K562 (cell line): ENCODE results near the gene CEP162. TPM values are rescaled to one million over a fixed set of nuclear protein-coding genes. Genes with fewer than 3 reads are reported as not detected.

Experiments
- ATAC-seq: fragments of 200-7000 bp; cut with Tn5 transposase; 3 replicates; pipeline ENCODE4 v1.9.1; 2020; ENCODE audit warnings: moderate library complexity
- Bru-seq: library from RNA; stranded (reverse); fragments of 400-500 nt; gene quantifications from one replicate; lab custom pipeline; 2021; lab: Mats Ljungman, UMichigan
- BruChase-seq, 2 experiments: library from RNA; stranded (reverse); fragments of 400-500 nt; gene quantifications; one replicate each; lab custom pipeline; 2021; lab: Mats Ljungman, UMichigan
- BruUV-seq: library from RNA; stranded (reverse); fragments of 400-500 nt; replicated peaks from 2 replicates; lab custom pipeline; 2021; lab: Mats Ljungman, UMichigan
- CTCF ChIA-PET: fragments of 300-600 bp; formaldehyde crosslinking; extraction: SDS; loops from one replicate; lab custom pipeline; 2021; ENCODE audit warnings: low intra/inter-chr PET ratio; lab: Yijun Ruan, JAX
- POLR2A ChIA-PET: fragments of 300-600, 350-650 bp; sonication (Branson Sonifier 250); formaldehyde crosslinking; extraction: SDS; loops from one replicate; lab custom pipeline; 2021; ENCODE audit warnings: antibody characterized with exemption, inconsistent platforms; lab: Yijun Ruan, JAX
- DNase-seq, 4 experiments: peaks; one replicate each; pipeline versions ENCODE4 v3.0.0 to v3.0.0-alpha.2; 2011 to 2018; ENCODE audit warnings: low spot score in 3 of 4, mixed read lengths in 3 of 4; ENCODE audit errors: extremely low read depth in 1 of 4
- FAIRE-seq: peaks from 2 replicates; lab custom pipeline; 2011; peaks lifted over from hg19 to GRCh38; lab: Jason Lieb, UNC
- H2AFZ ChIP-seq: 2 replicates; pipeline ENCODE4 v1.6.0; 2011; ENCODE audit warnings: low read depth, low read length, control low read depth, inconsistent platforms
- H3K27ac ChIP-seq: fragments of 200-600 bp; 3 replicates; pipeline ENCODE4 v1.8.0; 2011; ENCODE audit warnings: low read depth, mild to moderate bottlenecking, control low read depth, inconsistent platforms, low read length, moderate library complexity, mixed read lengths; ENCODE audit errors: extremely low read depth
- H3K27me3 ChIP-seq, 2 experiments: fragments of 300-600 bp in 1 of 2; 2 replicates in 1 of 2; 3 replicates in 1 of 2; pipeline versions ENCODE4 v1.6.0 to v1.8.0; 2011; ENCODE audit warnings: inconsistent platforms in 2 of 2, low read length in 2 of 2, mild to moderate bottlenecking in 1 of 2, mixed read lengths in 1 of 2, moderate library complexity in 1 of 2; ENCODE audit not compliant: control insufficient read depth in 2 of 2, insufficient read depth in 2 of 2
- H3K36me3 ChIP-seq: fragments of 300-600 bp; 3 replicates; pipeline ENCODE4 v1.8.0; 2011; ENCODE audit warnings: mild to moderate bottlenecking, low read length, inconsistent platforms; ENCODE audit not compliant: control insufficient read depth, insufficient read depth
- H3K4me1 ChIP-seq, 2 experiments: fragments of 200-600 bp in 1 of 2; replicated peaks in 1 of 2; 2 replicates in 1 of 2; 3 replicates in 1 of 2; pipeline versions ENCODE4 v1.5.1 to v1.8.0; 2011; ENCODE audit warnings: inconsistent platforms in 2 of 2, low read length in 2 of 2, mild to moderate bottlenecking in 1 of 2, mixed read lengths in 1 of 2, moderate library complexity in 1 of 2; ENCODE audit not compliant: control insufficient read depth in 2 of 2, insufficient read depth in 2 of 2
- H3K4me2 ChIP-seq: 2 replicates; pipeline ENCODE4 v1.6.1; 2011; ENCODE audit warnings: low read length, control low read depth, inconsistent platforms, mixed read lengths; ENCODE audit not compliant: insufficient read depth
- H3K4me3 ChIP-seq: fragments of 200-600 bp; sonication (generic), shearing (Covaris generic); 2 replicates; pipeline ENCODE4 v1.5.1; 2016; ENCODE audit warnings: control low read depth, inconsistent platforms
- H3K79me2 ChIP-seq: fragments of 200-600 bp; 3 replicates; pipeline ENCODE4 v1.8.0; 2011; ENCODE audit warnings: low read length, inconsistent platforms; ENCODE audit not compliant: control insufficient read depth, insufficient read depth
- H3K9ac ChIP-seq, 2 experiments: 2 replicates each; pipeline versions ENCODE4 v1.6.0 to v1.6.1; 2011; ENCODE audit warnings: low read depth in 2 of 2, low read length in 2 of 2, control low read depth in 1 of 2, inconsistent platforms in 1 of 2, mild to moderate bottlenecking in 1 of 2, mixed read lengths in 1 of 2; ENCODE audit not compliant: insufficient read depth in 1 of 2
- H3K9me1 ChIP-seq: one replicate; pipeline ENCODE4 v1.6.0; 2011; ENCODE audit warnings: inconsistent platforms, mild to moderate bottlenecking, low read length, moderate library complexity; ENCODE audit not compliant: control insufficient read depth, insufficient read depth
- H3K9me3 ChIP-seq: replicated peaks from 2 replicates; pipeline ENCODE4 v1.5.1; 2011; ENCODE audit warnings: low read depth, low read length, inconsistent platforms; ENCODE audit not compliant: control insufficient read depth, insufficient read depth
- H4K20me1 ChIP-seq: replicated peaks from 2 replicates; pipeline ENCODE4 v1.6.1; 2011; ENCODE audit warnings: low read length, inconsistent platforms, mixed read lengths; ENCODE audit not compliant: control insufficient read depth, insufficient read depth
- ARID3B ChIP-seq: fragments of 250-450 bp; sonication (Bioruptor Pico); IDR thresholded peaks from 2 replicates; pipeline ENCODE4 v1.4.0; 2020; ENCODE audit warnings: borderline replicate concordance
- C11orf30 ChIP-seq: fragments of 450-650 bp; IDR thresholded peaks from 2 replicates; pipeline ENCODE4 v1.6.1; 2016; ENCODE audit warnings: low read depth, mild to moderate bottlenecking
- GABPB1 ChIP-seq: sonication (generic); formaldehyde crosslinking; IDR thresholded peaks from 2 replicates; pipeline ENCODE4 v1.8.0; 2022; ENCODE audit warnings: mild to moderate bottlenecking, missing genetic modification reagents
- MAFK ChIP-seq: IDR thresholded peaks from 2 replicates; pipeline ENCODE4 v1.6.1; 2011; ENCODE audit warnings: low read length, improper control_type of control experiment
- NR2C1 ChIP-seq, 2 experiments: fragments of 450-650 bp; IDR thresholded peaks; 2 replicates each; pipeline ENCODE4 v1.6.1; 2017; ENCODE audit warnings: mild to moderate bottlenecking in 2 of 2, antibody characterized with exemption in 1 of 2, inconsistent platforms in 1 of 2, missing compliant biosample characterization in 1 of 2, missing genetic modification characterization in 1 of 2
- SMAD4 ChIP-seq: fragments of 250-450 bp; sonication (Bioruptor Pico); conservative IDR thresholded peaks from 2 replicates; pipeline ENCODE4 v1.8.0; 2021; ENCODE audit warnings: inconsistent platforms, mild to moderate bottlenecking, moderate library complexity
- TCF7 ChIP-seq: sonication (generic); IDR thresholded peaks from 2 replicates; pipeline ENCODE4 v1.6.1; 2016; ENCODE audit warnings: antibody characterized with exemption, borderline replicate concordance
- TEAD2 ChIP-seq: fragments of 450-650 bp; IDR thresholded peaks from 2 replicates; pipeline ENCODE4 v1.6.1; 2016; ENCODE audit warnings: missing genetic modification characterization, control low read depth, missing compliant biosample characterization
- ZBTB7A ChIP-seq: IDR thresholded peaks from 2 replicates; pipeline ENCODE4 v1.6.1; 2011; ENCODE audit warnings: low read depth, mild to moderate bottlenecking, low read length, moderate library complexity, borderline replicate concordance; ENCODE audit not compliant: control insufficient read depth
- WGBS: fragments of 100-300 bp; shearing (Covaris generic); methylation state at CpG from one replicate; pipeline ENCODE4 v1.1.6; 2016; ENCODE audit warnings: low coverage, mixed read lengths; ENCODE audit not compliant: insufficient coverage; ENCODE audit errors: missing lambda C conversion rate; 5-methylcytosine and 5-hydroxymethylcytosine counted together
- in situ Hi-C: fragments of 300-500 bp; cut with MboI; formaldehyde crosslinking; loops from 4 replicates; pipeline ENCODE4 v1.15.0; 2018; ENCODE audit warnings: inconsistent platforms, mixed read lengths
- intact Hi-C: fragments of 100-400 bp; cut with micrococcal nuclease; formaldehyde crosslinking; loops from 2 replicates; pipeline ENCODE4 v1.14.2; 2022
- long read RNA-seq, 3 experiments: library from polyadenylated mRNA in 2 of 3; library from RNA in 1 of 3; unstranded in 2 of 3; stranded (forward) in 1 of 3; transcript quantifications; one replicate each; pipeline ENCODE4 v2.0.0, GENCODE V29; 2019 to 2022
- polyA minus RNA-seq, 3 experiments: library from RNA; depleted of rRNA, polyadenylated mRNA; stranded (reverse); fragments of >200 nt; gene quantifications; 2 replicates each; pipeline ENCODE4 v1.2.3, GENCODE V29; 2011
- polyA plus RNA-seq, 8 experiments: library from polyadenylated mRNA; depleted of rRNA in 4 of 8; stranded (reverse) in 5 of 8; unstranded in 3 of 8; fragments of >200 nt; fragmentation: Nextera tagmentation in 2 of 8; fragmentation: Illumina TruSeq in 1 of 8; extraction: Ambion mirVana in 2 of 8; extraction: Trizol in 1 of 8; gene quantifications; 2 replicates each; pipeline versions ENCODE4 v1.2.1 to v1.2.3, GENCODE V29; 2011 to 2014; ENCODE audit warnings: inconsistent platforms in 1 of 8, missing spikeins in 1 of 8
- total RNA-seq, 7 experiments: library from RNA; depleted of rRNA in 6 of 7; stranded (reverse); fragments of >200 nt in 6 of 7; fragmentation: Illumina TruSeq in 2 of 7; extraction: Trizol in 2 of 7; gene quantifications; 2 replicates each; pipeline versions ENCODE4 v1.2.1 to v1.2.3, GENCODE V29; 2011 to 2021; ENCODE audit warnings: low replicate concordance in 1 of 7
- TF ChIP-seq, protein P1 (sequence below): fragments of 450-650 bp; IDR thresholded peaks from 2 replicates; pipeline ENCODE4 v1.7.1; 2018; ENCODE audit warnings: mild to moderate bottlenecking, low read depth; ENCODE audit not compliant: partially characterized antibody

CEP162 gene
- total RNA-seq (2011; cell fraction: chromatin; rRNA removed; ENCODE audit: low replicate concordance) = 3.3 and 28.6 TPM in 2 replicates
- total RNA-seq (2011; cell fraction: nucleolus; rRNA removed) = 1.0 and 1.8 TPM in 2 replicates
- 3.1 and 4.3 TPM in 2 replicates for total RNA-seq (2011; cell fraction: nucleoplasm; rRNA removed)
- total RNA-seq (2014; rRNA removed) (3.6 and 6.7 TPM in 2 replicates), total RNA-seq (2014; rRNA removed; fragmentation: Illumina TruSeq; extraction: Trizol) (8.6 and 9.0 TPM in 2 replicates), total RNA-seq (2015; rRNA removed; fragmentation: Illumina TruSeq; extraction: Trizol) (8.0 and 8.4 TPM in 2 replicates), total RNA-seq (2021) (5.0 and 6.4 TPM in 2 replicates), polyA plus RNA-seq (2011; rRNA removed) (4.0 and 6.7 TPM in 2 replicates), polyA plus RNA-seq (2014; fragmentation: Illumina TruSeq; extraction: Trizol) (5.5 and 7.0 TPM in 2 replicates), polyA plus RNA-seq (2014; fragmentation: Nextera tagmentation; extraction: Ambion mirVana) (1 to 10 TPM; 3.9 to 4.3 TPM), polyA plus RNA-seq (2014; rRNA removed) (3.7 and 6.4 TPM in 2 replicates), polyA minus RNA-seq (2011; rRNA and poly(A)+ RNA removed) (13.8 and 15.1 TPM in 2 replicates), Bru-seq, nascent RNA (percentile 60 among the genes with signal in this experiment), BruChase-seq, experiment 1, labeled RNA remaining after a 2-hour chase (percentile 65 among the genes with signal in this experiment), BruChase-seq, experiment 2, labeled RNA remaining after a 6-hour chase (percentile 65 among the genes with signal in this experiment)
- polyA plus RNA-seq (2011; cell fraction: cytosol; rRNA removed) = 0.28 and 0.94 TPM in 2 replicates
- 2.7 and 3.3 TPM in 2 replicates for polyA plus RNA-seq (2011; cell fraction: nucleus; rRNA removed)
- 3.7 and 4.1 TPM in 2 replicates for polyA plus RNA-seq (2012)
- polyA minus RNA-seq (2011; cell fraction: cytosol; rRNA and poly(A)+ RNA removed) = 1.5 and 4.7 TPM in 2 replicates
- polyA minus RNA-seq (2011; cell fraction: nucleus; rRNA and poly(A)+ RNA removed) = 8.3 and 11.3 TPM in 2 replicates
- long read RNA-seq, experiment 1, full-length matches to known transcripts = 3 of 10 reads
- long read RNA-seq, experiment 1, partial matches to known transcripts = 2 of 10 reads
- long read RNA-seq, experiment 1, other reads (novel, unspliced or antisense) = 5 of 10 reads
- long read RNA-seq, experiment 2, partial matches to known transcripts = 2 of 6 reads
- long read RNA-seq, experiment 2, other reads (novel, unspliced or antisense) = 4 of 6 reads
- long read RNA-seq, experiment 3, partial matches to known transcripts = 2 of 6 reads
- long read RNA-seq, experiment 3, other reads (novel, unspliced or antisense) = 4 of 6 reads

- H4K20me1 ChIP-seq = no peaks in the 10 kb centered on the region
- H3K4me2 ChIP-seq = peak within 1 kb of the TSS; percentile 99
- peak within 1 kb of the TSS; percentile 82 for H3K4me3 ChIP-seq
- WGBS = under 1% methylated on average over 40 of the region's 40 CpGs
- CTCF ChIA-PET = interaction anchor here (0.7 kb wide), 2 partner anchors 343 to 1160 kb away, joined by 3 read pairs; partner anchors contain the start of gene DOP1A
- POLR2A ChIA-PET = interaction anchor here (0.5 to 1.5 kb wide), 5 partner anchors 10 to 625 kb away, joined by 3 to 5 read pairs (median 4); partner anchors contain the start of gene CYB5R4
- DNase-seq = peak; percentile 87 to 93 (median 88)
- peak within 1 kb of the TSS; percentile 100 for H2AFZ ChIP-seq
- intact Hi-C loops (loop anchor here (2.0 to 10.0 kb wide), 6 partner anchors 43 to 1097 kb away; partner anchors contain the start of gene TBX18), in situ Hi-C loops (no loop called here)
- peaks cover 0 to 2% of the 10 kb centered on the region in 2 experiments; a peak in 2 of 5 replicates for H3K4me1 ChIP-seq
- no TSS peak for BruUV-seq
- peak within 1 kb of the TSS; percentile 64 to 88 for H3K9ac ChIP-seq
- H3K9me3 ChIP-seq = no peaks in the 10 kb centered on the region
- no peaks in the 10 kb centered on the region for H3K36me3 ChIP-seq
- FAIRE-seq = peak; percentile 90
- peaks cover 5% of the 10 kb centered on the region; the same call in 2 of the 3 replicates for H3K79me2 ChIP-seq
- peak; percentile 99 for ATAC-seq
- peak within 1 kb of the TSS; percentile 59; the same call in 2 of the 3 replicates for H3K27ac ChIP-seq
- no peaks in the 10 kb centered on the region for H3K9me1 ChIP-seq
- no peaks in the 10 kb centered on the region for H3K27me3 ChIP-seq
- TF ChIP-seq, protein P1, sequence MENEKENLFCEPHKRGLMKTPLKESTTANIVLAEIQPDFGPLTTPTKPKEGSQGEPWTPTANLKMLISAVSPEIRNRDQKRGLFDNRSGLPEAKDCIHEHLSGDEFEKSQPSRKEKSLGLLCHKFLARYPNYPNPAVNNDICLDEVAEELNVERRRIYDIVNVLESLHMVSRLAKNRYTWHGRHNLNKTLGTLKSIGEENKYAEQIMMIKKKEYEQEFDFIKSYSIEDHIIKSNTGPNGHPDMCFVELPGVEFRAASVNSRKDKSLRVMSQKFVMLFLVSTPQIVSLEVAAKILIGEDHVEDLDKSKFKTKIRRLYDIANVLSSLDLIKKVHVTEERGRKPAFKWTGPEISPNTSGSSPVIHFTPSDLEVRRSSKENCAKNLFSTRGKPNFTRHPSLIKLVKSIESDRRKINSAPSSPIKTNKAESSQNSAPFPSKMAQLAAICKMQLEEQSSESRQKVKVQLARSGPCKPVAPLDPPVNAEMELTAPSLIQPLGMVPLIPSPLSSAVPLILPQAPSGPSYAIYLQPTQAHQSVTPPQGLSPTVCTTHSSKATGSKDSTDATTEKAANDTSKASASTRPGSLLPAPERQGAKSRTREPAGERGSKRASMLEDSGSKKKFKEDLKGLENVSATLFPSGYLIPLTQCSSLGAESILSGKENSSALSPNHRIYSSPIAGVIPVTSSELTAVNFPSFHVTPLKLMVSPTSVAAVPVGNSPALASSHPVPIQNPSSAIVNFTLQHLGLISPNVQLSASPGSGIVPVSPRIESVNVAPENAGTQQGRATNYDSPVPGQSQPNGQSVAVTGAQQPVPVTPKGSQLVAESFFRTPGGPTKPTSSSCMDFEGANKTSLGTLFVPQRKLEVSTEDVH = peak; percentile 52
- TF ChIP-seq TEAD2 (tag) (no peak), GABPB1 (CRISPR knock-in tag) (peak; percentile 66; the same call in 1 of the 2 replicates), ARID3B (no peak), TCF7 (0 out of 2 replicates have a peak, but pooled peaks have one; percentile 17), SMAD4 (CRISPR knock-in tag) (0 out of 2 replicates have a peak, but pooled peaks have one; percentile 44), ZBTB7A (no peak; the same call in 1 of the 2 replicates), C11orf30 (peak; percentile 97), MAFK (no peak), NR2C1 (IDR thresholded peaks at IDR 0.05) (peak; percentile 83), NR2C1 (tag; IDR thresholded peaks at IDR 0.05) (peak; percentile 84)
These were observed at the start of gene CEP162 for GRCh38 chr6:84227434-84228197. TSS of gene CEP162 (minus strand) at chr6:84227643. CDS start at chr6:84226393, 1,250 bp downstream.
